ENCODE data around the gene IRX5.

Gene IRX5

DNA sequence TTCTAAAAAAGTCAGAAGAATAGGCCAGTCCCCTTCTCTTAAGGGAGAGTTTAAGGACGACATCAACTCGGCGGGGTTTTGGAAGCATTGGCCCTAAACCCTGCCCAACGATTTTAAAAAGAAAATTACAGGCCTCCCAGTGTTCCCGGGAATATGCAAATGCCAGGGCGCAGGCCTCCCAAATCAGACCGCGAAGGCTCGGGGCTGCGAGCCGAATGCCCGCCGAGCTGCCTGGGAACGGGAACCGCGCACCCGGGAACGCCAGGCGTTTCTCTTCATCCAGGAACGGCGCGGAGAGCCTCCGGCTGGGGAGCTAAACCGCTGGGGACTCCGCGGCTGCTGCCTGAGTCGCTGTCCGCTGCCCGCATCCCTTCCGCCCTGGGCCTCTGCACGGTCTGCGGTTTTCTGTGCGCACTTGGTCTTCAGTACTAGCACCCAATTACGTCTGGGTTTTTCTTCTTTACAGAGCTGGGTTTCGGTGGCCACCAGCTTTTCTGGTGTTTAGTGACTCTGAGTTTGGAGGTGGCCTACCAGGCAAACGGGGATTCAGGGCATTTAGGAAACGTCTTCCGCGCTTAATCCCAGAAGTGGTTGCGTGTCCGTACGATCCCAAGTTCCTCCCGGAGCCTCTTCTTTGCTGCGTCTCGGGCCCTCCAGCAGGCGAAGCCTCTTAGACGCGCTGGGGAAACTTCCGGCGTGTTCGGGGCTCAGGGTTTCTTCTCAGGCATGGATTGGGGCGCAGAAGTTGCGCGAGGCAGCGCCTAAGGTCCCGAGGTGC is 5.7 kb downstream of the IRX5 start:
- H3K9me3 ChIP-seq = no peaks in the 10 kb centered on the region
- no peaks in the 10 kb centered on the region for H3K4me1 ChIP-seq
- no peak overlapping the region for H3K4me3 ChIP-seq (ENCODE audit: low read depth, low read length)
- H3K27me3 ChIP-seq = no peaks in the 10 kb centered on the region
- H3K36me3 ChIP-seq = no peaks in the 10 kb centered on the region; the same call in 1 of the 2 replicates
- TF ChIP-seq, protein P1, sequence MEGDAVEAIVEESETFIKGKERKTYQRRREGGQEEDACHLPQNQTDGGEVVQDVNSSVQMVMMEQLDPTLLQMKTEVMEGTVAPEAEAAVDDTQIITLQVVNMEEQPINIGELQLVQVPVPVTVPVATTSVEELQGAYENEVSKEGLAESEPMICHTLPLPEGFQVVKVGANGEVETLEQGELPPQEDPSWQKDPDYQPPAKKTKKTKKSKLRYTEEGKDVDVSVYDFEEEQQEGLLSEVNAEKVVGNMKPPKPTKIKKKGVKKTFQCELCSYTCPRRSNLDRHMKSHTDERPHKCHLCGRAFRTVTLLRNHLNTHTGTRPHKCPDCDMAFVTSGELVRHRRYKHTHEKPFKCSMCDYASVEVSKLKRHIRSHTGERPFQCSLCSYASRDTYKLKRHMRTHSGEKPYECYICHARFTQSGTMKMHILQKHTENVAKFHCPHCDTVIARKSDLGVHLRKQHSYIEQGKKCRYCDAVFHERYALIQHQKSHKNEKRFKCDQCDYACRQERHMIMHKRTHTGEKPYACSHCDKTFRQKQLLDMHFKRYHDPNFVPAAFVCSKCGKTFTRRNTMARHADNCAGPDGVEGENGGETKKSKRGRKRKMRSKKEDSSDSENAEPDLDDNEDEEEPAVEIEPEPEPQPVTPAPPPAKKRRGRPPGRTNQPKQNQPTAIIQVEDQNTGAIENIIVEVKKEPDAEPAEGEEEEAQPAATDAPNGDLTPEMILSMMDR (IDR thresholded peaks at IDR 0.05; ENCODE audit: low read depth, low read length) = no peak
- DNase-seq = no peak

DNA sequence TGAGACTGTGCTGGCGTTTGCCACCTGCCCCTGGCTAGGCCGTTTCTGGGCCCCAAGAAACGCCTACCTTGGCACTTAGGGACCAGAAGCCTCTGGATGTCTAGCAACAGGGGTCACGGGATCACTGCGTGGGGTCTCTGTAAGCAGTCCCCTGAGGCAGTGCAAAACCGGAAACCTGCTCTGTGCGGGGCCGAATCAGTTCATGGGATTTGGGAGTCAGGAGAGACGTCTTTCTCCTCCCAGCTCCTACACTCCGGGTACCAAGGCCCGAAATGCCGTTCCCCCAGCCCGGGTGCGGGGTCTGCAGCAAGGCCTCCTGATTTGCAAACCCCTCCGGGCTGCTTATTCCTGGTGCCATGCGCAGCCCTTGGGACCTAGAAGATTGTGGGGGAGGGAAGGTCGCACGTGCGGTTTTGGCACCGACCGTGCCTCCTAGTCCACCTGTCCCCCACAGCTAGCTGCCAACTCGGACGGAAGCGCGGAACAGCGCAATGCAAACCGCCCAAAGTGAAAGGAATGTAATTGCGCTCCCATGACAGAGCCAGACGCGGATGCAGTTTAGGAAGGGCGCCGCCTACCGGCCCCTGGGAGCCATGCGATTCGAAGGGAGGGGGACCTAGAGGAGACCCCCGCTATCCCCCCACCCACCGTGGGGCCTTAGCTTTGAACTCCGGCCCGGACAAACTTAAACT is 6.5 kb downstream of the IRX5 start:
- TF ChIP-seq, protein P1 (IDR thresholded peaks at IDR 0.05; ENCODE audit: low read depth, low read length) = no peak
- no peaks in the 10 kb centered on the region for H3K27me3 ChIP-seq

DNA sequence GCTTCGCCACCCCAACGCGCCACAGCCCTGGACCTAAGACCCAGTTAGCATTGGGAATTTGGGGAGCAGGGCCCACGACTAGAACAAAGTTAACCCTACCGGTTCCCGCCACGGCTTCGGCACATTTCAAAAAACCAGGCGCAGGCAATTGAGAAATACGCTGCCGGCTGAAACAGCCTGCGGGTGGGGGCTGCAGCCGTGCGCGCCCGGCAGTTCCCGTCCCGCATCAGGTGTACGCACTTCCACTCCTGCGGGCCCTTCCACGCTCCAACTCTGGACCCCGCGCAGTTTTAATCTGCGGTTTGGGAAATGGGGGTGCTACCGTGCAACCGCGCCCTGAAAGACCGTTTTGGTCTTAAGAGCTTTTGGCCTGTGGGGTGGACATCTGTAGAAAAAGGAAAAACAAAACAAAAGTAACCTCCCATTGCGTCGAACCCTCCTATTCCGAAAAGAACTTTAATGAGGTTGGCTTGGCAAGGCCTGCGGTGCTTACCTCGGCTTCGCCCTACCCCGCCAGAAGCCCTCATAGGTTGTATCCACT is 7.1 kb downstream of the IRX5 start:
- no peaks in the 10 kb centered on the region for H3K9me3 ChIP-seq
- H3K36me3 ChIP-seq = no peaks in the 10 kb centered on the region; the same call in 1 of the 2 replicates
- TF ChIP-seq, protein P1 (IDR thresholded peaks at IDR 0.05; ENCODE audit: low read depth, low read length) = no peak
- H3K4me3 ChIP-seq (ENCODE audit: low read depth, low read length) = no peak overlapping the region
- no peak for DNase-seq
- H3K27me3 ChIP-seq = no peaks in the 10 kb centered on the region
- no peaks in the 10 kb centered on the region for H3K4me1 ChIP-seq

More for the DNA sequence above, 6.5 kb downstream of the IRX5 start:
- H3K4me3 ChIP-seq (ENCODE audit: low read depth, low read length) = no peak overlapping the region
- H3K4me1 ChIP-seq = no peaks in the 10 kb centered on the region
- DNase-seq = no peak
- no peaks in the 10 kb centered on the region for H3K9me3 ChIP-seq
- no peaks in the 10 kb centered on the region; the same call in 1 of the 2 replicates for H3K36me3 ChIP-seq

DNA sequence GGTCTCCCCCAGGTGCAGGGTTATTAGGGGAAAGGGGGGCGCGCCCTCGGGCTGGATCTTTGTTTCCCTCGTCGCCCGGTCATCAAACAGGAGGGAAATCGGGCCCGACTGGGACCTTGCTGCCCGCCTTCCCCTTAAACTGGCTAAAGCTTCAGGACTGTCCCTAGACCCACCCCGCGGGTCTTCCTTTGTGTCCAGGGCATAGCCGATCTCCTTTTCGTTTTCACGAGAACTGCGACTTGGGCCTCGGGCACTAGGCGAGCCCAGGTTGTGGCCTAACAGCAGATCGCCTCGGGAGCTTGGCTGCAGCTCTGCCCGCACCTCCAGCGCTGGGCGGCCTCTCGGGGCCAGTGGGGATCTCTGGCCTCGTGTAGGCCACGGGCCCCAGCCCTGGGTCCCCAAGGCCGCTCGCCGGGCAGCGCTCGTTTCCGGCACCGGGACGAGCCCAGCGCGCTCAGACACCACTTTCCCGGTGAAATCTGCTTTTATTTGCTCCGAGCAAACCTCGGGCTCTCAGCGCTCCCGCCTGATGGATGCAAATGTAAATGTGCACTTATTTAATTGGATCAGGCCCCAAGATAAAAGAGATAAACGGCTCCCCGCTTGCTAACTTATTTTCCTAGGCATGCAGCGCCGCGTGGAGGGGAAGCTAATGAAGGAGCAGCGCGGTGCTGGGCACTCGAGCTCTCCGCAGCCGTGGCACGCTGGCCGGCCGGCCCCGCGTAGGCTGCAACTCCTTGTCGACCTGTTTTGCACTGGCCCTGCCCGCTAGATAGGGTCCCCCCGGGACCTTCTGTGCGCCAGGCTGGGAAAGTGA is 7.8 kb downstream of the IRX5 start:
- DNase-seq = no peak
- no peaks in the 10 kb centered on the region; the same call in 1 of the 2 replicates for H3K36me3 ChIP-seq
- TF ChIP-seq, protein P1 (IDR thresholded peaks at IDR 0.05; ENCODE audit: low read depth, low read length) = no peak
- no peaks in the 10 kb centered on the region for H3K9me3 ChIP-seq
- H3K4me3 ChIP-seq (ENCODE audit: low read depth, low read length) = no peak overlapping the region
- no peaks in the 10 kb centered on the region for H3K27me3 ChIP-seq
- H3K4me1 ChIP-seq = no peaks in the 10 kb centered on the region

DNA sequence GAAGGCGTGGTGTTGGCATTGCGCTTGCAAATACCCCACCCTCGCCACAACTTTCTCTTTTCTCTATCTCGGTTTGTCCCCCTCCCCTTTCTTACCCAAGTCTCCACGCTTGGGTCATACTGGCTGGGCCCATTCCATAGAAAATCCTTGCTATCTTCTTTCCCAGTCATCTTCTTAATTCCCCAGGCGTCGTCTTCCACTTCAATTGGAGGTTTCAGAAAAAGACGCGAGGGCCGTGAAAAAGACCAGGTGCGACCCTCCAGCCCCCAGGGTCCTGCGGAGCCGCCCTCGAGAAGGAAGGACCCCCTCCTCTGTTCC is 8.3 kb downstream of the IRX5 start:
- no peak for DNase-seq
- Histone ChIP-seq H3K36me3 (no peaks in the 10 kb centered on the region), H3K27me3 (no peaks in the 10 kb centered on the region), H3K4me3 (ENCODE audit: low read depth, low read length) (no peak overlapping the region), H3K9me3 (no peaks in the 10 kb centered on the region), H3K4me1 (no peaks in the 10 kb centered on the region)
- TF ChIP-seq, protein P1 (IDR thresholded peaks at IDR 0.05; ENCODE audit: low read depth, low read length) = no peak

Data from BE2C (cell line).